ENCODE measurements around the gene HELQ.
"Not testable (repeated sequence)": the region's sequence is repeated elsewhere in the genome, so short reads cannot be mapped to it uniquely, and the experiment has no call there.

DNA sequence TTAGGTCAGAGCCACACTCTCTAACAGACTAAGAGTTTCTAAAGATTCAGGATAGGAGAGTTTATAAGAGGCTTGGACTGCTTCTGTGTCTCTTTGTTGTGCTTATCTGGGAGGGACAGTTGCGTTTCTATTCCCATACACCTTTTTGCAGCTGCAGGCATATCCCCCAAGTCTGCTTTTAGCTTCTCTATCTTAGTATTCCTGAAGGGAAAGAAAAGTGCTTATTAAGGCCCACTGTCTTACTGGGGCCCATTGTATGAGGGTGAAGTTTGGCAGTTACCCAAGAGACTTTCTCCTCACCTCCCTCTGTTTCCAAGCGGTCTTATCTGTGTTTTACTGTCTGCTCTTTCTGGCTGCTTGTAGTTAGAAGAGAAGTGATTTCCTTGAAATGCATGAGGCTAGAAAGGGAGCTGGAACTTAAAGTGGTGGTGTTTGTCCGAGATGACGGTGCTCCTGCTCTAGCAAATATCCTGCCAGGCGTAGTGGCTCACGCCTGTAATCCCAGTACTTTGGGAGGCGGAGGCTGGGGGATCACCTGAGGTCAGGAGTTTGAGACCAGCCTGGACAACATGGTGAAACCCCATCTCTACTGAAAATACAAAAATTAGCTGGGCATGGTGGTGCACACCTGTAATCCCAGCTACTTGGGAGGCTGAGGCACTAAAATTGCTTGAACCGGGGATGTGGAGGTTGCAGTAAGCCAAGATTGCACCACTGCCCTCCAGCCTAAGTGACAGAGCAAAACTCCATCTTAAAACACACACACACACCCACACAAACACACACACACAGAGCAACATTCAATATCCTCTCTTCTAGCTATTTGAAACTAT is 40.7 kb upstream of the HELQ start:
- TF ChIP-seq CTCF, POLR2A (IDR thresholded peaks at IDR 0.05): not testable (repeated sequence)
